GM18502 (cell line): ENCODE data around the gene LRRK1.

Experiments used
- ATAC-seq: cut with Tn5 transposase; IDR thresholded peaks from one replicate; pipeline ENCODE4 v1.9.1; 2021; ENCODE audit warnings: mild to moderate bottlenecking; ENCODE audit not compliant: unreplicated experiment, poor library complexity

Gene LRRK1

DNA sequence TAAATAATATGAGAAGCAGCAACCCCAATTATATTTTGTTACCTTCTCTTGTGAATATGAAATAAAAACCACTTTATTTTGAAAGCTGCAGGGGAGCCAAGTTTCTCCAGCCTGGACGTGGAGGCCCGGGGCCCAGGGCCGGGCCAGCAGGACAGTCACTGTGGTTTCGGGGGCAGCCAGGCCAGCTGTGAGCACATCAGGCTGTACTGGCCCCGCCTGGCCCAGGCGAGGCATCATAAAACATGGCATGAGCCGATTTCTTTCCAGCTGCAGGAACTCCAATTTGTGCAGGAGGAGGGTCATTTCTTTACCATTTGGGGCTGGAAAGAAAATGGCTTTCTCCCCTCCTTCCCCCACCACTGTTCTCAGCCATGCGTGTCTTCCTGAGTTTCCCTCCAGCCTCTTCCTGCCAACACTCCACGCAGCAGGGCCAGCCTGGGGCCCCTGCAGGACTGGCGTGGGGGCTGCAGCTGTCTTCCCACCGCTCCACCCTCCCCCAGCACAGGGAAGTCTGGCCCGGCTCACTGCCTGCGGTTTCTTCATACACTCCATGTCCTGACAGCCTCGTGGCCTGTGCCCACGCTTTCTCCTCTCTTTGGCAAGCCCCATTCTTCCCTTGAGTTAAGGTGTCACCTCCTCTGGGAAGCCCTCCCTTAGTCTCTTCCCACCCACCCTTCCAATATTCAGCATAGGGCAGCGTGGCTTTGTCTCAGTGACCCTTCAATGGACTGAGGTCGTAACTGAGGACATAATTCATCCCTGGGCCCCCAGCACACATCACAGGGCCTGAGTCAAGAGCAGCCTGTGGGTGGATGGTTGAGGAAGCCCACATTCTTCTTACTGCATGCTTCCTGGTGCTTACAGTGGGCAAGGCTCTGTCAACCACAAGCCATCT lies 196.9 kb downstream of the LRRK1 start:
- no peak for ATAC-seq

DNA sequence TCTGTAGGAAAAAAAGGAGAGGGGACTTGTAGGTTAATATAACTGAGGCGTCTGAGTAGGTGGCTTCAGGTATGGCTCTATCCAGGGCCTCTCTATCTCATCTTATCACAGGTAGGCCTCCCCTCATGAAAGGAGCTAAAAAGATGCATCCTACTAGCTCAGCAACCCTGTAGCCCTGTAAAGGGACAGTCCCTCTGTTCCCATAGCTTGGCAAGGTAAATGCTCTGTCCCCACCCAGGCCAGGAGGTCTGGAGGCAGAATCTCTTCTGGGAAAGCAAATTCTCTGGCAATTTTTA lies 197.5 kb downstream of the LRRK1 start:
- no peak for ATAC-seq

DNA sequence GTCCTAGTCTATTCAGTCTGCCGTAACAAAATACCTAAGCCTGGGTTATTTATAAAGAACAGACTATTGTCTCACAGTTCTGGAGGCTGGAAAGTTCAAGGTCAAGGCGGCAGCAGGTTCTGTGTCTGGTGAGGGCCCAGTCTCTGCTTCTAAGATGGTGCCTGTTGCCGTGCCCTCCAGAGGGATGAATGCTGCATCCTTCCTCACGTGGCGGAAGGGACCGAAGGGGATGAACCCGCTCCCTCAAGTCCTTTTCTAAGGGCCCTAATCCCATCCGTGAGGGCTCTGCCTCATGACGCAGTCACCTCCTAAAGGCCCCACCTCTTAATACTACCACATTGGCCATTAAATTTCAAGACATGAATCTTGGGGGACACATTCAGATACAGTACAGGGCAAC lies 199.0 kb downstream of the LRRK1 start:
- ATAC-seq = no peak

DNA sequence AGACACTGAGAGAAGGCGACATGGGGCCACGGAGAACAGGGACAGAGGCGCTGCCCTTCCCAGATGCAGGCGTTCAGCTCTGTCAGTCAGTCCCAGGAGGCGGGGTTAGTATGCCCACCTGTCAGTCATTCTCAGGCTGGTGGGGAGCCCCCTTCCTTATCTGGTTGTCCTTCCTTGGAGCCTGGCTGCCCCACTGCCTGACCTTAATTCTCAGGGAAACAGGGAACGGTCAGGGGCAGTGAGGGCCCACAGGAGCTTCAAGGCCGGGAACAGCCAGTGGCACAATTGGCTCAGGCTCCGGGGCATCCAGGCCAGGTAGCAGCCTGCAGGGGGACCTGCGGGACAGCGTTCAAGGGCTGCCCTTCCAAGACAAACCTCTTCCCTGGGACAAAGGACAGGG lies 199.5 kb downstream of the LRRK1 start:
- no peak for ATAC-seq

DNA sequence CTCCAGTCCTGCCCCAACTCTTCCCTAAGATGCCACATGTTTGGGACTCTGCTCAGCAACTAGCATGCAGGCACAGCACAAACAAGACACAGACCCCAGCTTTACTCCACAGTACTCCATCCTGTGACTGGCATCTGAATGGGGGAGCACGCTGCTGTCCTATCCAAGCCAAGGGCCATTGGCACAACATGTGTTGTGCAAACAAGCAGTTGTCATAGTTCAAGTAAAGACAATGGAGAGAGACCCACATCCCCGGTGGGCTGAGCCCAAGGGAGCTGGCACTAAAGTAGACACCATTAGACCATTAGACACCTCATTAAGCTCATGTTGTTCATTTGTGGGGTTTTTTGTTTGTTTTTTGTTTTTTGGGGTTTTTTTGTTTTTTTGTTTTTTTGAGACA lies 200.0 kb downstream of the LRRK1 start:
- no peak for ATAC-seq
